ENCODE results near the gene UPP2.

The UPP2 gene

GRCh38 chr2:158101384-158101926 is at the start of gene UPP2:
Gene UPP2 (plus strand): TSS chr2:158101876. CDS start chr2:158102064, 188 bp downstream.
- no peak for DNase-seq

GRCh38 chr2:158052761-158053160 is 48.9 kb upstream of the UPP2 start:
- DNase-seq: no peak

GRCh38 chr2:158056875-158057274 is 44.8 kb upstream of the UPP2 start:
- no peak for DNase-seq

- DNase-seq: no peak
Observed at GRCh38 chr2:158060160-158060834, 41.4 kb upstream of the UPP2 start.

- no peak for DNase-seq
Observed at GRCh38 chr2:158060835-158061435, 40.7 kb upstream of the UPP2 start.

GRCh38 chr2:158061763-158062162 is 39.9 kb upstream of the UPP2 start:
- no peak for DNase-seq

GRCh38 chr2:158066046-158066713 is 35.5 kb upstream of the UPP2 start:
- DNase-seq: no peak

GRCh38 chr2:158071018-158071417 is 30.7 kb upstream of the UPP2 start:
- DNase-seq: no peak

GRCh38 chr2:158072361-158072760 is 29.3 kb upstream of the UPP2 start:
- peak; percentile 5 for DNase-seq

- DNase-seq: no peak
Observed at GRCh38 chr2:158079672-158080071, 22.0 kb upstream of the UPP2 start.

- DNase-seq: no peak
Observed at GRCh38 chr2:158088093-158088492, 13.6 kb upstream of the UPP2 start.

- DNase-seq: no peak
Observed at GRCh38 chr2:158089322-158089721, 12.4 kb upstream of the UPP2 start.

- no peak for DNase-seq
Observed at GRCh38 chr2:158091647-158092046, 10.0 kb upstream of the UPP2 start.

GRCh38 chr2:158094487-158095092 is 7.1 kb upstream of the UPP2 start:
- DNase-seq: peak; percentile 5

GRCh38 chr2:158095269-158095668 is 6.4 kb upstream of the UPP2 start:
- no peak for DNase-seq

- DNase-seq: no peak
Observed at GRCh38 chr2:158095912-158096311, 5.8 kb upstream of the UPP2 start.

- DNase-seq: no peak
Observed at GRCh38 chr2:158097481-158097880, 4.2 kb upstream of the UPP2 start.

- no peak for DNase-seq
Observed at GRCh38 chr2:158098178-158098577, 3.5 kb upstream of the UPP2 start.

GRCh38 chr2:158099716-158100115 is 2.0 kb upstream of the UPP2 start:
- no peak for DNase-seq

GRCh38 chr2:158100411-158100810 is 1.3 kb upstream of the UPP2 start:
- DNase-seq: no peak

GRCh38 chr2:158102446-158102845 is 770 bp downstream of the UPP2 start:
- DNase-seq: no peak

GRCh38 chr2:158103411-158104012 is 1.8 kb downstream of the UPP2 start:
- no peak for DNase-seq

GRCh38 chr2:158104903-158105302 is 3.2 kb downstream of the UPP2 start:
- no peak for DNase-seq

Data from hematopoietic multipotent progenitor cell treated with erythropoietin and hydrocortisone succinate and interleukin-3 and kit ligand, for 6 days (in vitro differentiated cells).